Measurements from ENCODE around the gene ASAP3.

The ASAP3 gene

GRCh38 chr1:23449306-23449705, 34.7 kb downstream of the ASAP3 start:
- H3K36me3 ChIP-seq (ENCODE audit: insufficient read depth, low read length) = no peaks in the 10 kb centered on the region
- no peak overlapping the region for H3K4me3 ChIP-seq (ENCODE audit: low read depth, low read length)
- H3K4me1 ChIP-seq (ENCODE audit: control insufficient read depth, insufficient read depth, low read length, unreplicated experiment) = peaks cover 20% of the 10 kb centered on the region
- H2AFZ ChIP-seq (ENCODE audit: low read length, unreplicated experiment) = no peak overlapping the region
- no peaks in the 10 kb centered on the region for H3K27me3 ChIP-seq (ENCODE audit: insufficient read depth, low read length)
- H3K79me2 ChIP-seq (ENCODE audit: control insufficient read depth, insufficient read depth, low read length, unreplicated experiment) = no peaks in the 10 kb centered on the region
- no peak overlapping the region for H3K27ac ChIP-seq (ENCODE audit: low read depth, low read length)

- no peak overlapping the region for H3K27ac ChIP-seq (ENCODE audit: low read depth, low read length)
- no peaks in the 10 kb centered on the region for H3K79me2 ChIP-seq (ENCODE audit: control insufficient read depth, insufficient read depth, low read length, unreplicated experiment)
- H3K36me3 ChIP-seq (ENCODE audit: insufficient read depth, low read length) = no peaks in the 10 kb centered on the region
- no peaks in the 10 kb centered on the region for H3K27me3 ChIP-seq (ENCODE audit: insufficient read depth, low read length)
- peaks cover 25% of the 10 kb centered on the region for H3K4me1 ChIP-seq (ENCODE audit: control insufficient read depth, insufficient read depth, low read length, unreplicated experiment)
- H2AFZ ChIP-seq (ENCODE audit: low read length, unreplicated experiment) = no peak overlapping the region
- no peak overlapping the region for H3K4me3 ChIP-seq (ENCODE audit: low read depth, low read length)
These were observed 35.1 kb downstream of the ASAP3 start for GRCh38 chr1:23448846-23449245.

GRCh38 chr1:23446661-23447310, 37.2 kb downstream of the ASAP3 start:
- Histone ChIP-seq H2AFZ (ENCODE audit: low read length, unreplicated experiment) (no peak overlapping the region), H3K36me3 (ENCODE audit: insufficient read depth, low read length) (no peaks in the 10 kb centered on the region), H3K27ac (ENCODE audit: low read depth, low read length) (no peak overlapping the region), H3K4me1 (ENCODE audit: control insufficient read depth, insufficient read depth, low read length, unreplicated experiment) (peaks cover 17% of the 10 kb centered on the region), H3K4me3 (ENCODE audit: low read depth, low read length) (no peak overlapping the region), H3K79me2 (ENCODE audit: control insufficient read depth, insufficient read depth, low read length, unreplicated experiment) (no peaks in the 10 kb centered on the region), H3K27me3 (ENCODE audit: insufficient read depth, low read length) (no peaks in the 10 kb centered on the region)

GRCh38 chr1:23444596-23445390, 39.2 kb downstream of the ASAP3 start:
- H3K4me1 ChIP-seq (ENCODE audit: control insufficient read depth, insufficient read depth, low read length, unreplicated experiment) = peaks cover 13% of the 10 kb centered on the region
- H3K36me3 ChIP-seq (ENCODE audit: insufficient read depth, low read length) = no peaks in the 10 kb centered on the region; the same call in 1 of the 2 replicates
- H2AFZ ChIP-seq (ENCODE audit: low read length, unreplicated experiment) = no peak overlapping the region
- peak overlapping the region; percentile 66 for H3K27ac ChIP-seq (ENCODE audit: low read depth, low read length)
- no peaks in the 10 kb centered on the region for H3K79me2 ChIP-seq (ENCODE audit: control insufficient read depth, insufficient read depth, low read length, unreplicated experiment)
- peak overlapping the region; percentile 36; the same call in 1 of the 2 replicates for H3K4me3 ChIP-seq (ENCODE audit: low read depth, low read length)
- no peaks in the 10 kb centered on the region for H3K27me3 ChIP-seq (ENCODE audit: insufficient read depth, low read length)

- peak overlapping the region; percentile 36; the same call in 1 of the 2 replicates for H3K4me3 ChIP-seq (ENCODE audit: low read depth, low read length)
- no peaks in the 10 kb centered on the region for H3K27me3 ChIP-seq (ENCODE audit: insufficient read depth, low read length)
- no peaks in the 10 kb centered on the region for H3K79me2 ChIP-seq (ENCODE audit: control insufficient read depth, insufficient read depth, low read length, unreplicated experiment)
- H2AFZ ChIP-seq (ENCODE audit: low read length, unreplicated experiment) = no peak overlapping the region
- H3K4me1 ChIP-seq (ENCODE audit: control insufficient read depth, insufficient read depth, low read length, unreplicated experiment) = peaks cover 13% of the 10 kb centered on the region
- H3K27ac ChIP-seq (ENCODE audit: low read depth, low read length) = peak overlapping the region; percentile 66
- no peaks in the 10 kb centered on the region; the same call in 1 of the 2 replicates for H3K36me3 ChIP-seq (ENCODE audit: insufficient read depth, low read length)
These were observed 39.9 kb downstream of the ASAP3 start for GRCh38 chr1:23444104-23444533.

- no peak overlapping the region for H3K4me3 ChIP-seq (ENCODE audit: low read depth, low read length)
- peaks cover 13% of the 10 kb centered on the region for H3K4me1 ChIP-seq (ENCODE audit: control insufficient read depth, insufficient read depth, low read length, unreplicated experiment)
- H3K36me3 ChIP-seq (ENCODE audit: insufficient read depth, low read length) = no peaks in the 10 kb centered on the region; the same call in 1 of the 2 replicates
- H3K27ac ChIP-seq (ENCODE audit: low read depth, low read length) = no peak overlapping the region
- no peaks in the 10 kb centered on the region for H3K79me2 ChIP-seq (ENCODE audit: control insufficient read depth, insufficient read depth, low read length, unreplicated experiment)
- no peak overlapping the region for H2AFZ ChIP-seq (ENCODE audit: low read length, unreplicated experiment)
- no peaks in the 10 kb centered on the region for H3K27me3 ChIP-seq (ENCODE audit: insufficient read depth, low read length)
These were observed 41.2 kb downstream of the ASAP3 start for GRCh38 chr1:23442751-23443150.

GRCh38 chr1:23441446-23442148, 42.4 kb downstream of the ASAP3 start:
- Histone ChIP-seq H3K79me2 (ENCODE audit: control insufficient read depth, insufficient read depth, low read length, unreplicated experiment) (no peaks in the 10 kb centered on the region), H3K27me3 (ENCODE audit: insufficient read depth, low read length) (no peaks in the 10 kb centered on the region), H3K4me3 (ENCODE audit: low read depth, low read length) (no peak overlapping the region), H3K4me1 (ENCODE audit: control insufficient read depth, insufficient read depth, low read length, unreplicated experiment) (peaks cover 13% of the 10 kb centered on the region), H2AFZ (ENCODE audit: low read length, unreplicated experiment) (no peak overlapping the region), H3K27ac (ENCODE audit: low read depth, low read length) (no peak overlapping the region), H3K36me3 (ENCODE audit: insufficient read depth, low read length) (no peaks in the 10 kb centered on the region; the same call in 1 of the 2 replicates)

GRCh38 chr1:23438545-23438944, 45.4 kb downstream of the ASAP3 start:
- no peak overlapping the region for H3K4me3 ChIP-seq (ENCODE audit: low read depth, low read length)
- H3K27ac ChIP-seq (ENCODE audit: low read depth, low read length) = no peak overlapping the region
- H3K27me3 ChIP-seq (ENCODE audit: insufficient read depth, low read length) = no peaks in the 10 kb centered on the region
- H3K79me2 ChIP-seq (ENCODE audit: control insufficient read depth, insufficient read depth, low read length, unreplicated experiment) = no peaks in the 10 kb centered on the region
- H2AFZ ChIP-seq (ENCODE audit: low read length, unreplicated experiment) = no peak overlapping the region
- H3K36me3 ChIP-seq (ENCODE audit: insufficient read depth, low read length) = no peaks in the 10 kb centered on the region; the same call in 1 of the 2 replicates
- H3K4me1 ChIP-seq (ENCODE audit: control insufficient read depth, insufficient read depth, low read length, unreplicated experiment) = no peaks in the 10 kb centered on the region

GRCh38 chr1:23437355-23437664, 46.7 kb downstream of the ASAP3 start:
- no peak overlapping the region for H3K27ac ChIP-seq (ENCODE audit: low read depth, low read length)

GRCh38 chr1:23436520-23437354, 47.2 kb downstream of the ASAP3 start:
- Histone ChIP-seq H2AFZ (ENCODE audit: low read length, unreplicated experiment) (no peak overlapping the region), H3K4me3 (ENCODE audit: low read depth, low read length) (no peak overlapping the region), H3K79me2 (ENCODE audit: control insufficient read depth, insufficient read depth, low read length, unreplicated experiment) (no peaks in the 10 kb centered on the region), H3K36me3 (ENCODE audit: insufficient read depth, low read length) (no peaks in the 10 kb centered on the region; the same call in 1 of the 2 replicates), H3K4me1 (ENCODE audit: control insufficient read depth, insufficient read depth, low read length, unreplicated experiment) (no peaks in the 10 kb centered on the region), H3K27me3 (ENCODE audit: insufficient read depth, low read length) (no peaks in the 10 kb centered on the region), H3K27ac (ENCODE audit: low read depth, low read length) (no peak overlapping the region)

More at GRCh38 chr1:23437355-23437664, 46.7 kb downstream of the ASAP3 start:
- Histone ChIP-seq H3K79me2 (ENCODE audit: control insufficient read depth, insufficient read depth, low read length, unreplicated experiment) (no peaks in the 10 kb centered on the region), H3K4me3 (ENCODE audit: low read depth, low read length) (no peak overlapping the region), H2AFZ (ENCODE audit: low read length, unreplicated experiment) (no peak overlapping the region), H3K27me3 (ENCODE audit: insufficient read depth, low read length) (no peaks in the 10 kb centered on the region), H3K4me1 (ENCODE audit: control insufficient read depth, insufficient read depth, low read length, unreplicated experiment) (no peaks in the 10 kb centered on the region), H3K36me3 (ENCODE audit: insufficient read depth, low read length) (no peaks in the 10 kb centered on the region; the same call in 1 of the 2 replicates)

All from ACC112 (cell line).